Stimulated activated CD4-positive, alpha-beta T cell treated with anti-CD3 and anti-CD28 coated beads, Interleukin-4, amount 100 ng/mL, for 4 hours (primary cell): ENCODE measurements around the gene GPR152.
"Not testable (repeated sequence)": the region's sequence is repeated elsewhere in the genome, so short reads cannot be mapped to it uniquely, and the experiment has no call there.

Experiments
- DNase-seq, 2 experiments: peaks; one replicate each; pipeline ENCODE4 v3.0.0-alpha.2; 2020

The GPR152 gene

DNA sequence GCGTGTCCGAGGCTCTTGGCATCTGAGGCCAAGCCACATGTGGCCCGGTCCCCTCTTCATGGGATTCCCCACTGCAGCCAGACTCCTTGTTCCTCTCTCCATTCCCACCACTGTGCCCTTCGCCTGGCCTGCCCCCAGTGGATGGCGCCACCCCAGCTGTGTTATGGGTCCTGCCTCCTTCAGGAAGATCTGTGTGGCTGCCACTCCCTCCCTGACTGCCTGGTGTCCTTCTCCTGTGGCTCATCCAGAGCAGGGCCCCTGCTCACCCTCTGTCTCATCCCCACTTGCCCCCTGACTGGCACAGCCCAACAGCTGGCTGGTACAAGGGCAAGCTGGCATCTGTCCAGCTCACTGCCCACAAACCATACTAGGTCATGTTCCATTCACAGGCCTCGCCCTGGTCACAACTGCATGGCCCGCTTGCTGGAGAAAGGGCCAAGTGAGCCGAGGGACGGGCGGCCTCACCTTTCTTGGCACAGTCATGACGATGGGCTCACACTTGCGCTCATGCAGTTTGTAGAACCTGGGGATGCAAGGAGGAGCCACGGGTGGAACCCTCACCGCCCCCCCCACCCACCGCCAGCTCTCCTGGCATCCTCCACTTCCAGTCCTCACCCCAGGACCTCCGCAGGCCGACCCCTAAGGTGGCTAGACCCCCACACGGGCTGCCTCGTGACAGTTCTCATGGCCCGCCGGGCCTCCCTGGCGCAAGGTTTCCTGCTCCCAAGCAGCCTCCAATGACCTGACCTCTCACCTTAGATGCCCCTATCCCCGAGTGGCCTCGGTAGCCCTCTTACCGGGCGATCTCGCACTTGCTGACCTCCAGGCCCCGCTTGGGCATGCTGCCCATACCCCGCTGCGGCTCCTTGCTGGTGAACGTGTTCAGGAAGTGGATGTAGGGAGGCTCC is 13.0 kb downstream of the GPR152 start:
- no peak for DNase-seq

- peak; percentile 67 to 74 for DNase-seq
Observed at GRCh38 chr11:67438158-67438902, 14.2 kb downstream of the GPR152 start.

GRCh38 chr11:67437809-67438157 is 14.7 kb downstream of the GPR152 start:
- DNase-seq: no peak

DNA sequence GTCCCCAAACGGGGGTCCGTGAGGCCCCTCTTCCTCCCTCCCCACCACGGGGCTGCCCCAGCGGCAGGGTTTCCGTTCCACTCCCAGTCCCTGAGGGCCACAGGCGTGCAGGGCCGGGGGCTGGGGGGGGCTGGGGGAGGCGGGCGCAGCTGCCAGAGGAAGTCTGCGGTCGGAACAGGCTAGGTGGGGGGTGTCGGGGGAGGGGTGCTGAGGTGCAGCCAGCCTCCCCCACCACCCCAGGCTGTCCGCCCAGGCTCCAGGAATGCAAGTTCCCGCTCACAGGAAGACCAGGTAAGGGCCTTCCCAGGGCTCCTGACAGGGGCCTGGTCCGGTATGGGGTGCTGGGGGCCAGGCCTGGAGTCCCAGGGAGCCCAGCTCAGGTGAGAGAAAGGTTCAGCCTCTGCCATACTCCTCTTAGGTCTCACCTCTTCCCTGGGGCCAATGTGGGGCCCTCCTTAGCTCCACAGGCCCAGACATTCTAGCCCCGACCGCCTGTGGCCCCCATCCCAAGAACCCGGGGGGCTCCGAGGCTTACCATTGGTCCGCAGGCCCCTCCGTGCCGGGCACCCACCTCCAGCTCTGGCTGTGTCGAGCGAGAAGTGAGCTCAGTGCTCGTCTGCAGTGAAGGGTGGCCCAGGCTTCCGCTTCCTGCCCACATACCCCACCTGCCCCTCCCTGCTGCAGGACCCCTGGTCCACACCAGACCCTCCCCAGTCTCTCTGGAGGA is 15.3 kb downstream of the GPR152 start, which contains the start of gene PTPRCAP:
Gene PTPRCAP (minus strand): TSS at position 601 of the 727 bp plus-strand sequence. CDS start 63 bp downstream, at position 538.
- peak; percentile 74 for DNase-seq

DNA sequence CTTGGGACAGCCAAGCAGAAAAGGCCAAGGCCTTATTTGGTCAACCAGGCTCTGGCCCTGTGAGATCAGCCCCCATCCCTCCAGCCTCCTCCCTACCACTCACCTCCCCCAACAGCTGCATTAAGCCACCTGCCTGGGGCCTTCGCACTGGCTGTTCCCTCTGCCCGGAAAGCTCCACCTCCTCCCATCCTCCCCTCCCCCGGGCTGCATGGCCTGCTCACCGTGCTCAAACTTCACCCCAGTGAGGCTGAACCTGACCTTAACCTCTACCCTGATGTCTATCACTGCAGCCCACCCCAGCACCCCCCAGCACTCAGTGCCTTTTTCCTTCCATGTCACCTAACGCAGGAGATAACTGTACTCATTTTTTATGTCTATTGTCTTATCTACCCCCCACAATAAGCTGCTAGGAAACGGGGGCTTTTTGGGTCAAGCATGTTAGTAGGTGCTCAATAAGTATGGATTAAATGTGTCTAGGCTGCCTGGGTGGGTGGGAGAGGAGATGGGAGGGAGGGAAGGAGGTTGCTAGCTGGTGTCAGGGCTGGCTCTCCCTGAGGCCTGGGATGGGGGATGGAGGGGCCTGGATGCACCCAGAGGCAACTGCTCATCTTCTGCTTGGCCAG is 16.0 kb downstream of the GPR152 start:
- peak; percentile 67 to 73 for DNase-seq

- DNase-seq: no peak
Observed at GRCh38 chr11:67435727-67436458, 16.6 kb downstream of the GPR152 start.

DNA sequence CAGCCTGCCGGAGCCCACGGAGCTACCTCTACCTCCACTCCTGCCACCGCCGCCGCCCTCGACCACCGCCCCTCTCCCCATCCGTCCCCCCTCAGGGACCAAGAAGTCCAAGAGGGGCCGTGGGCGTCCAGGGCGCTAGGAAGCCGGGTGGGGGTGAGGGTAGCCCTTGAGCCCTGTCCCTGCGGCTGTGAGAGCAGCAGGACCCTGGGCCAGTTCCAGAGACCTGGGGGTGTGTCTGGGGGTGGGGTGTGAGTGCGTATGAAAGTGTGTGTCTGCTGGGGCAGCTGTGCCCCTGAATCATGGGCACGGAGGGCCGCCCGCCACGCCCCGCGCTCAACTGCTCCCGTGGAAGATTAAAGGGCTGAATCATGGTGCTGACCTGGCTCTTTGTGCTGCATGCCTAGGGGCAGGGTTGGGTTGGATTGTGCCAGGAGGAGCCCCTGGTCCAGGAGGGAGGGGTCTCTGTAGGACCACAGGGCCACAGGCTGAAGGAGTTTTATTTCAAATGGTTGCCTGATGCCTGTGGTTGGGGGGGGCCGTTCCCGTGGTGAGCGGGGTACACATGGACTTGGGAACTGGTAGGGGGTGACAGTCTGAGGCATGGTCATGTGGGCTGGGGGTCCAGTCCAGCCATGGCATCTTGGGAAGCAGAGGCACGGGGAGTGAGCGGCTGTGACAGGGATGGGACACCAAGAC is 17.4 kb downstream of the GPR152 start:
- no peak for DNase-seq

- DNase-seq: no peak
Observed at GRCh38 chr11:67434395-67434881, 18.1 kb downstream of the GPR152 start.

- DNase-seq: no peak
Observed at GRCh38 chr11:67433536-67434394, 18.8 kb downstream of the GPR152 start.

GRCh38 chr11:67432655-67433349 is 19.7 kb downstream of the GPR152 start:
- no peak for DNase-seq

DNA sequence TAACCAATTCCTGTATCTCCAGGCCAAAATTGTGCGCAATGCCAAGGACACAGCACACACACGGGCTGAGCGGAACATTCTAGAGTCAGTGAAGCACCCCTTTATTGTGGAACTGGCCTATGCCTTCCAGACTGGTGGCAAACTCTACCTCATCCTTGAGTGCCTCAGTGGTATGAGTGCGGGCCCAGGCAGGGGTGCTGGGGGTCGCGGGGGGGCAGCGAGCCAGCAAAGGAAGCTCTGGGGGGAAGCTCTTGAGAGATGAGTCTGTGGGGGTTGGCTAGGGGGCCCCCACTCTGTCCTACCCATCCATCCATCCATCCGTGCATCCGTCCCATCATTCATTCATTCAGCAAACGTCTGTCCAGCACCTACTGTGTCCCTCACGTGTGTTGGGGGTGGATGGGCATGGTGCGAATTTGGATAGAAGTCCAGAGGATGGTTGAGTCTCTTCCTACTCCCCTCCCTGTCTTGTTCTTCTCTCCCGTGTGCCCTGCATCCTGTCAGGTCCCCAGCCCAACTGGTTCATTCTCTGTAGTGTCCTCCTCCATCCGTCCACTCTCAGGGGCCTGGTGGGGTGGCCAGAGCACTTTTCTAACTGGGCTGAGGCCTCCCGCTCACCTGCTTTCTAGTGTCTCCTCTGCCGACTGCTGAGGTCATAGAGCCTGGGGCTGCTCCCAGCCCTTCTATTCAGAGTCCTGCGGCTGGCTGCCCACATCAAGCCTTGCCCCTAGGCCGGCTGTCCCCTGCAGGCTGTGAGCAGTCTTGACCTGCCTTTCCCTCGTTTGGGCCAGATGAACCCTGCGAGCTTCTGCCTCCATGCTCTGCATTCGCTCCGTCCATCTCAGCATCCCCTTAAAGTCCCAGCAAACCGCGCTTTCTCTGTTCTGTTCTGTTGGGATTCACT is 20.9 kb downstream of the GPR152 start:
- DNase-seq: no peak

DNA sequence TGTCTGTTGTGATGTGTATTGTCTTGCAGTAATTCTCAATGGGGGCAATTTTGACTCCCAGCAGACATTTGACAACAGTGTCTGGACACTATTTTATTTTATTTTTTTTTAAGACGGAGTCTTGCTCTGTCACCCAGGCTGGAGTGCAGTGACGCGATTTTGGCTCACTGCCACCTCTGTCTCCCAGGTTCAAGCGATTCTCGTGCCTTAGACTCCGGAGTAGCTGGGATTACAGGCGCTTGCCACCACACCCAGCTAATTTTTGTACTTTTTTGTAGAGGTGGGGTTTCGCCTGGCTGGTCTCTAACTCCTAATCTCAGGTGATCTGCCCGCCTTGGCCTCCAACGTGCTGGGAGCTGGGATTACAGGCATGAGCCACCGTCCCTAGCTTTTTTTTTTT is 22.8 kb downstream of the GPR152 start:
- no peak for DNase-seq

DNA sequence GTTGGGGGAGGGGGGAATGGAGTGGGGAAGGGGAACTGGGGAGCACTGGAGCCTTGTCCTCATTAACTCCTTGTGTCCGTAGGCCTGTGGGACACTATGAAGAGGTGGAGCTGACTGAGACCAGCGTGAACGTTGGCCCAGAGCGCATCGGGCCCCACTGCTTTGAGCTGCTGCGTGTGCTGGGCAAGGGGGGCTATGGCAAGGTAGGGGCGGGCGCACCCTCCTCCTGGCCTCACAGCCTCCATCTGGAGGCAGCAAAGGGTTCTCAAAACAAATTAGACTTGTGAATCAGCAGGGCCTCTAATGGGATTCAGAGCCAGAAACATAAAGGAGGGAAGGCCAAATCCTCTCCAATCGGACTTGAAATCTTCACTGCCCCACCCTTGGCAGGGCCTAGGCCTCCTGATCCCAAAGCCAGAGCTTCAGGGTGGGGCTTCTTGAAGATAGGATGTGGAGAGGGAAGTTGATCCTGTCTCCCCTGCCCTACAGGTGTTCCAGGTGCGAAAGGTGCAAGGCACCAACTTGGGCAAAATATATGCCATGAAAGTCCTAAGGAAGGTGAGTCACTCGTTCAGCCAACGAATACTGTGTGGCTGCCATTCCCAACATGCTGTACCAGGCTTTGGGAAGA is 23.4 kb downstream of the GPR152 start:
- no peak for DNase-seq

- DNase-seq: peak; percentile 98 to 99
Observed at GRCh38 chr11:67428052-67429001, 24.2 kb downstream of the GPR152 start, which contains the start of gene RPS6KB2. TSS of gene RPS6KB2 (plus strand) at chr11:67428494. CDS start at chr11:67428546, 52 bp downstream.

DNA sequence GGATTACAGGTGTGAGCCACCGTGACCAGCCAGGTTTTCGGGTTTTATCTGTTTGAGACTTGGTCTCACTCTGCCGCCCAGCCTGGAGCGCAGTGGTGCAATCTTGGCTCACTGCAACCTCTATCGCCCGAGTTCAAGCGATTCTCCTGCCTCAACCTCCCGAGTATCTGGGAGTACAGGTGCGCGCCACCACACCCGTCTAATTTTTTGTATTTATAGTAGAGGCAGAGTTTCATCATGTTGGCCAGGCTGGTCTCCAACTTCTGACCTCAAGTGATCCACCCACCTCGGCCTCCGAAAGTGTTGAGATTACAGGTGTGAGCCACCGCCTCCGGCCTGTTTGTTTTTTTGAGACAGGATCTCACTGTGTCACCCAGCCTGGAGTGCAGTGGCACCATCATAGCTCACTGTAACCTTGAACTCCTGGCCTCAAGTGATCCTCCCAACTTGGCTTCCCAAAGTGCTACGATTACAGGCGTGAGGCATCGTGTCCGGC is 25.1 kb downstream of the GPR152 start:
- DNase-seq: not testable (repeated sequence)

DNA sequence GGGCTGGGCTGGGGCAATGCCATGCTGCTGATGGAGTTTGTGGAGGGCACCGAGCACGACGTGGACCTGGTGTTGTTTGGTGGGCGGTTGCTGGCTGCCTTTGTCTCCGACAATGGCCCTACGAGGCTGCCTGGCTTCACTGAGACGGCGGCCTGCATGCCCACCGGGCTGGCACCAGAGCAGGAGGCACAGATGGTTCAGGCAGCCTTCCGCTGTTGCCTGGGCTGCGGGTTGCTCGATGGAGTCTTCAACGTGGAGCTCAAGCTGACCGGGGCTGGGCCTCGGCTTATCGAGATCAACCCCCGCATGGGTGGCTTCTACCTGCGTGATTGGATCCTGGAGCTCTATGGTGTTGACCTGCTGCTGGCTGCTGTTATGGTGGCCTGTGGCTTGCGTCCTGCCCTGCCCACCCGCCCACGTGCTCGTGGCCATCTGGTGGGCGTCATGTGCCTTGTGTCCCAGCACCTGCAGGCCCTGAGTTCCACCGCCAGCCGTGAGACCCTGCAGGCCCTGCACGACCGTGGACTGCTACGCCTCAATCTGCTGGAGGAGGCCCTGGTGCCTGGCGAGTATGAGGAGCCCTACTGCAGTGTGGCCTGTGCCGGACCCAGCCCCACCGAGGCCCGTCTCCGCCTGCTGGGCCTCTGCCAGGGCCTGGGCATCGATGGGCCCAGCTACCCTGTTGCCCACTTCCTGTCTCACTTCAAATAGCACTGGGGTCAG is 28.5 kb downstream of the GPR152 start:
- DNase-seq: no peak
